DOHH2 (cell line): ENCODE measurements around the gene DNAH11.
"Not testable (repeated sequence)": the region's sequence is repeated elsewhere in the genome, so short reads cannot be mapped to it uniquely, and the experiment has no call there.

Source experiments
- H3F3A ChIP-seq: fragments of 200-600 bp; sonication (generic), shearing (Covaris generic); 2 replicates; pipeline ENCODE4 v1.6.0; 2016; ENCODE audit warnings: antibody characterized with exemption, mild to moderate bottlenecking; ENCODE audit not compliant: control insufficient read depth, insufficient read depth
- H3K27ac ChIP-seq: fragments of 200-600 bp; sonication (generic); 2 replicates; pipeline ENCODE4 v1.5.1; 2014; ENCODE audit warnings: low read depth, mild to moderate bottlenecking, low read length, moderate library complexity
- H3K27me3 ChIP-seq: fragments of 200-600 bp; sonication (generic); 2 replicates; pipeline ENCODE4 v1.6.1; 2014; ENCODE audit warnings: mild to moderate bottlenecking, low read length, mixed read lengths; ENCODE audit not compliant: control insufficient read depth
- H3K36me3 ChIP-seq: fragments of 200-600 bp; sonication (generic); 2 replicates; pipeline ENCODE4 v1.6.1; 2014; ENCODE audit warnings: mild to moderate bottlenecking, low read length, moderate library complexity, mixed read lengths; ENCODE audit not compliant: control insufficient read depth
- H3K4me1 ChIP-seq: fragments of 200-600 bp; sonication (generic); 2 replicates; pipeline ENCODE4 v1.6.1; 2014; ENCODE audit warnings: mild to moderate bottlenecking, low read length, mixed read lengths; ENCODE audit not compliant: control insufficient read depth
- H3K4me2 ChIP-seq: fragments of 200-600 bp; sonication (generic); 2 replicates; pipeline ENCODE4 v1.6.0; 2014; ENCODE audit warnings: mild to moderate bottlenecking, low read length, moderate library complexity
- H3K4me3 ChIP-seq: fragments of 200-600 bp; sonication (generic); 2 replicates; pipeline ENCODE4 v1.5.1; 2014; ENCODE audit warnings: mild to moderate bottlenecking, low read length, mixed read lengths
- H3K79me2 ChIP-seq: fragments of 200-600 bp; sonication (generic); 2 replicates; pipeline ENCODE4 v1.6.1; 2014; ENCODE audit warnings: mild to moderate bottlenecking, low read length, mixed read lengths; ENCODE audit not compliant: control insufficient read depth
- H3K9me2 ChIP-seq: fragments of 200-600 bp; sonication (generic); replicated peaks from 2 replicates; pipeline ENCODE4 v1.6.1; 2014; ENCODE audit warnings: mild to moderate bottlenecking, low read length, mixed read lengths; ENCODE audit not compliant: control insufficient read depth
- H3K9me3 ChIP-seq: fragments of 200-600 bp; sonication (generic); 2 replicates; pipeline ENCODE4 v1.6.1; 2014; ENCODE audit warnings: antibody characterized with exemption, low read length, mixed read lengths; ENCODE audit not compliant: control insufficient read depth, insufficient read depth
- H4K20me1 ChIP-seq: fragments of 200-600 bp; sonication (generic); 2 replicates; pipeline ENCODE4 v1.6.0; 2014; ENCODE audit warnings: low read depth, mild to moderate bottlenecking, antibody characterized with exemption, low read length, moderate library complexity; ENCODE audit not compliant: control insufficient read depth, insufficient read depth
- EZH2phosphoT487 ChIP-seq: fragments of 200-600 bp; sonication (generic); IDR thresholded peaks from 2 replicates; pipeline ENCODE4 v1.6.1; 2017; ENCODE audit warnings: borderline replicate concordance, mild to moderate bottlenecking, antibody characterized with exemption, low read length, moderate library complexity, mixed read lengths
- TF ChIP-seq, protein P1 (sequence below): fragments of 200-600 bp; sonication (generic); IDR thresholded peaks from one replicate; pipeline ENCODE4 v1.5.1; 2014; ENCODE audit warnings: antibody characterized with exemption, mild to moderate bottlenecking, low read depth, low read length; ENCODE audit not compliant: poor library complexity, severe bottlenecking

DNAH11 gene

GRCh38 chr7:21923658-21924057 lies 380.8 kb downstream of the DNAH11 start:
- Histone ChIP-seq H3K27ac (no peak overlapping the region), H3K36me3 (peaks cover 7% of the 10 kb centered on the region; the same call in 1 of the 2 replicates), H3K9me3 (no peaks in the 10 kb centered on the region), H3K27me3 (no peaks in the 10 kb centered on the region), H3K9me2 (no peaks in the 10 kb centered on the region), H3K79me2 (peaks cover 97% of the 10 kb centered on the region), H3K4me2 (no peak overlapping the region), H3K4me3 (no peak overlapping the region), H3K4me1 (peaks cover 5% of the 10 kb centered on the region; the same call in 1 of the 2 replicates), H4K20me1 (peaks cover 8% of the 10 kb centered on the region; the same call in 1 of the 2 replicates), H3F3A (no peaks in the 10 kb centered on the region)
- TF ChIP-seq, protein P1, sequence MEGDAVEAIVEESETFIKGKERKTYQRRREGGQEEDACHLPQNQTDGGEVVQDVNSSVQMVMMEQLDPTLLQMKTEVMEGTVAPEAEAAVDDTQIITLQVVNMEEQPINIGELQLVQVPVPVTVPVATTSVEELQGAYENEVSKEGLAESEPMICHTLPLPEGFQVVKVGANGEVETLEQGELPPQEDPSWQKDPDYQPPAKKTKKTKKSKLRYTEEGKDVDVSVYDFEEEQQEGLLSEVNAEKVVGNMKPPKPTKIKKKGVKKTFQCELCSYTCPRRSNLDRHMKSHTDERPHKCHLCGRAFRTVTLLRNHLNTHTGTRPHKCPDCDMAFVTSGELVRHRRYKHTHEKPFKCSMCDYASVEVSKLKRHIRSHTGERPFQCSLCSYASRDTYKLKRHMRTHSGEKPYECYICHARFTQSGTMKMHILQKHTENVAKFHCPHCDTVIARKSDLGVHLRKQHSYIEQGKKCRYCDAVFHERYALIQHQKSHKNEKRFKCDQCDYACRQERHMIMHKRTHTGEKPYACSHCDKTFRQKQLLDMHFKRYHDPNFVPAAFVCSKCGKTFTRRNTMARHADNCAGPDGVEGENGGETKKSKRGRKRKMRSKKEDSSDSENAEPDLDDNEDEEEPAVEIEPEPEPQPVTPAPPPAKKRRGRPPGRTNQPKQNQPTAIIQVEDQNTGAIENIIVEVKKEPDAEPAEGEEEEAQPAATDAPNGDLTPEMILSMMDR = no peak
- no peak for TF ChIP-seq EZH2phosphoT487

- Histone ChIP-seq H4K20me1 (0 out of 2 replicates have a peak, but pooled peaks cover 8% of the 10 kb centered on the region), H3K79me2 (peaks cover 98% of the 10 kb centered on the region), H3K9me2 (no peaks in the 10 kb centered on the region)
These were observed 383.6 kb downstream of the DNAH11 start for GRCh38 chr7:21926448-21926847.

GRCh38 chr7:21927693-21928092 lies 384.9 kb downstream of the DNAH11 start:
- H4K20me1 ChIP-seq = 0 out of 2 replicates have a peak, but pooled peaks cover 8% of the 10 kb centered on the region
- H3K9me2 ChIP-seq = no peaks in the 10 kb centered on the region
- H3K4me2 ChIP-seq = no peak overlapping the region
- no peaks in the 10 kb centered on the region for H3F3A ChIP-seq
- no peak for TF ChIP-seq EZH2phosphoT487
- TF ChIP-seq, protein P1 = no peak
- peaks cover 7% of the 10 kb centered on the region; the same call in 1 of the 2 replicates for H3K36me3 ChIP-seq
- H3K27ac ChIP-seq = no peak overlapping the region
- no peaks in the 10 kb centered on the region for H3K27me3 ChIP-seq
- no peak overlapping the region for H3K4me3 ChIP-seq
- no peaks in the 10 kb centered on the region for H3K9me3 ChIP-seq
- no peaks in the 10 kb centered on the region for H3K4me1 ChIP-seq
- peaks cover 98% of the 10 kb centered on the region for H3K79me2 ChIP-seq

More at GRCh38 chr7:21926448-21926847, 383.6 kb downstream of the DNAH11 start:
- H3F3A ChIP-seq = no peaks in the 10 kb centered on the region
- no peaks in the 10 kb centered on the region for H3K4me1 ChIP-seq
- no peaks in the 10 kb centered on the region for H3K27me3 ChIP-seq
- H3K27ac ChIP-seq = no peak overlapping the region
- no peak overlapping the region for H3K4me3 ChIP-seq
- H3K36me3 ChIP-seq = peaks cover 7% of the 10 kb centered on the region; the same call in 1 of the 2 replicates
- H3K4me2 ChIP-seq = no peak overlapping the region
- TF ChIP-seq EZH2phosphoT487 = no peak
- TF ChIP-seq, protein P1 = no peak
- H3K9me3 ChIP-seq = no peaks in the 10 kb centered on the region

GRCh38 chr7:21933293-21933692 lies 390.5 kb downstream of the DNAH11 start:
- H3K9me3 ChIP-seq, H3K27me3 ChIP-seq, H3K4me3 ChIP-seq, H3K27ac ChIP-seq, H3F3A ChIP-seq, H3K4me2 ChIP-seq, H4K20me1 ChIP-seq, H3K9me2 ChIP-seq: not testable (repeated sequence)
- peaks cover 20% of the 10 kb centered on the region for H3K4me1 ChIP-seq
- H3K36me3 ChIP-seq = peaks cover 40% of the 10 kb centered on the region
- H3K79me2 ChIP-seq = peaks cover 98% of the 10 kb centered on the region
